HepG2 (cell line): ENCODE results near the gene MIX23. TPM values are rescaled to one million over a fixed set of nuclear protein-coding genes. Genes with fewer than 3 reads are reported as not detected.

Experiments
- ATF1 ChIP-seq: IDR thresholded peaks from 2 replicates; pipeline ENCODE4 v1.6.1; 2016; ENCODE audit warnings: mild to moderate bottlenecking, control low read depth
- CEBPG ChIP-seq: IDR thresholded peaks from 2 replicates; pipeline ENCODE4 v1.6.1; 2016
- ELF4 ChIP-seq: sonication (generic); formaldehyde crosslinking; IDR thresholded peaks from 2 replicates; pipeline ENCODE4 v1.5.0; 2020; ENCODE audit warnings: missing genetic modification reagents, mild to moderate bottlenecking, moderate library complexity, borderline replicate concordance
- HIVEP1 ChIP-seq: sonication (generic); formaldehyde crosslinking; IDR thresholded peaks from 2 replicates; pipeline ENCODE4 v1.4.0; 2020; ENCODE audit warnings: mild to moderate bottlenecking, missing genetic modification reagents
- IKZF5 ChIP-seq: IDR thresholded peaks from 2 replicates; pipeline ENCODE4 v1.6.1; 2018; ENCODE audit warnings: missing genetic modification reagents, mild to moderate bottlenecking, missing compliant biosample characterization
- JUN ChIP-seq: sonication (generic); formaldehyde crosslinking; IDR thresholded peaks from 2 replicates; pipeline ENCODE4 v1.4.0; 2020; ENCODE audit warnings: mild to moderate bottlenecking, missing genetic modification reagents
- MEIS2 ChIP-seq: sonication (generic); formaldehyde crosslinking; IDR thresholded peaks from 2 replicates; pipeline ENCODE4 v1.9.0; 2021; ENCODE audit warnings: mild to moderate bottlenecking, missing genetic modification reagents
- RBM22 ChIP-seq: fragments of 200-400 bp; formaldehyde crosslinking; optimal IDR thresholded peaks from 2 replicates; pipeline ENCODE3; 2017; ENCODE audit warnings: mild to moderate bottlenecking, low read length, moderate library complexity
- SOX6 ChIP-seq, 2 experiments: fragments of 450-650 bp in 1 of 2; sonication (generic) in 1 of 2; formaldehyde crosslinking in 1 of 2; IDR thresholded peaks; 2 replicates each; pipeline versions ENCODE4 v1.4.0 to v1.6.1; 2017 to 2020; ENCODE audit warnings: antibody characterized with exemption in 1 of 2, mild to moderate bottlenecking in 1 of 2, missing genetic modification reagents in 1 of 2
- ZBTB40 ChIP-seq, 2 experiments: fragments of 450-650 bp in 1 of 2; sonication (generic) in 1 of 2; formaldehyde crosslinking in 1 of 2; IDR thresholded peaks; 2 replicates each; pipeline versions ENCODE4 v1.6.1 to v1.8.0; 2016 to 2022; ENCODE audit warnings: antibody characterized with exemption in 1 of 2, mild to moderate bottlenecking in 1 of 2, missing genetic modification reagents in 1 of 2
- ZNF232 ChIP-seq: sonication (generic); formaldehyde crosslinking; IDR thresholded peaks from 2 replicates; pipeline ENCODE4 v1.4.0; 2020; ENCODE audit warnings: missing genetic modification reagents, borderline replicate concordance
- ZNF574 ChIP-seq: sonication (generic); formaldehyde crosslinking; IDR thresholded peaks from 2 replicates; pipeline ENCODE4 v1.4.0; 2020; ENCODE audit warnings: missing genetic modification reagents
- ZNF839 ChIP-seq: sonication (generic); formaldehyde crosslinking; IDR thresholded peaks from 2 replicates; pipeline ENCODE4 v1.4.0; 2020; ENCODE audit warnings: missing genetic modification reagents, mild to moderate bottlenecking, borderline replicate concordance
- ZNF891 ChIP-seq: sonication (generic); formaldehyde crosslinking; IDR thresholded peaks from 2 replicates; pipeline ENCODE4 v1.5.0; 2020; ENCODE audit warnings: mild to moderate bottlenecking, missing genetic modification reagents
- polyA plus RNA-seq, 8 experiments: library from polyadenylated mRNA; depleted of rRNA in 3 of 8; stranded (reverse) in 7 of 8; unstranded in 1 of 8; fragments of >200 nt; fragmentation: Illumina TruSeq in 4 of 8; extraction: Trizol in 4 of 8; gene quantifications; 2 replicates each; pipeline versions ENCODE4 v1.2.1 to v1.2.3, GENCODE V29; 2011 to 2016; ENCODE audit warnings: low read depth in 4 of 8, missing spikeins in 1 of 8, mixed read lengths in 1 of 8; ENCODE audit not compliant: insufficient read depth in 1 of 8
- total RNA-seq, 5 experiments: library from RNA; depleted of rRNA; stranded (reverse); fragments of >200 nt; fragmentation: Illumina TruSeq; extraction: Trizol; gene quantifications; 2 replicates each; pipeline ENCODE4 v1.2.3, GENCODE V29; 2016; ENCODE audit warnings: low read depth in 1 of 5

The MIX23 gene
- total and polyA plus RNA-seq, 2 of the 13 experiments (the other 11 are each of a cell fraction or from before 2014, with no cell fraction given) = 20.0 to 152 TPM

GRCh38 chr3:122383771-122384697 is 1.0 kb upstream of the MIX23 start, which contains the start of gene FAM162A (continued):
- TF ChIP-seq ZNF574 (CRISPR knock-in tag) (peak; percentile 91), RBM22 (no peak), ZNF891 (CRISPR knock-in tag) (peak; percentile 93; the same call in 1 of the 2 replicates), ZNF839 (CRISPR knock-in tag) (no peak), CEBPG (CRISPR knock-in tag) (peak; percentile 55), HIVEP1 (CRISPR knock-in tag) (peak; percentile 65; the same call in 1 of the 2 replicates), ELF4 (CRISPR knock-in tag) (peak; percentile 38; the same call in 1 of the 2 replicates), ZNF232 (peak; percentile 79; the same call in 1 of the 2 replicates), ZBTB40 (IDR thresholded peaks at IDR 0.05) (no peak), ZBTB40 (CRISPR knock-in tag; IDR thresholded peaks at IDR 0.05) (peak; percentile 72; the same call in 1 of the 2 replicates), SOX6 (IDR thresholded peaks at IDR 0.05) (no peak), SOX6 (CRISPR knock-in tag; IDR thresholded peaks at IDR 0.05) (peak; percentile 77), JUN (CRISPR knock-in tag) (no peak; the same call in 1 of the 2 replicates), MEIS2 (CRISPR knock-in tag) (peak; percentile 93), ATF1 (CRISPR knock-in tag) (no peak), IKZF5 (CRISPR knock-in tag) (peak; percentile 93)
